Retinal pigment epithelial cell (primary cell): ENCODE results near the gene TNK1.

ENCODE experiments used
- DNase-seq: peaks from one replicate; pipeline ENCODE4 v3.0.0-alpha.2; 2010; ENCODE audit warnings: low read depth
- H3K4me3 ChIP-seq: 2 replicates; pipeline ENCODE4 v1.5.1; 2011; ENCODE audit warnings: mild to moderate bottlenecking, low read length, control low read depth, moderate library complexity
- CTCF ChIP-seq: conservative IDR thresholded peaks from 2 replicates; pipeline ENCODE4 v1.5.1; 2011; ENCODE audit warnings: low read depth, low read length, control low read depth, inconsistent platforms

The TNK1 gene

GRCh38 chr17:7341842-7342241, 39.0 kb upstream of the TNK1 start:
- no peak for DNase-seq
- TF ChIP-seq CTCF: no peak
- no peak overlapping the region for H3K4me3 ChIP-seq

DNA sequence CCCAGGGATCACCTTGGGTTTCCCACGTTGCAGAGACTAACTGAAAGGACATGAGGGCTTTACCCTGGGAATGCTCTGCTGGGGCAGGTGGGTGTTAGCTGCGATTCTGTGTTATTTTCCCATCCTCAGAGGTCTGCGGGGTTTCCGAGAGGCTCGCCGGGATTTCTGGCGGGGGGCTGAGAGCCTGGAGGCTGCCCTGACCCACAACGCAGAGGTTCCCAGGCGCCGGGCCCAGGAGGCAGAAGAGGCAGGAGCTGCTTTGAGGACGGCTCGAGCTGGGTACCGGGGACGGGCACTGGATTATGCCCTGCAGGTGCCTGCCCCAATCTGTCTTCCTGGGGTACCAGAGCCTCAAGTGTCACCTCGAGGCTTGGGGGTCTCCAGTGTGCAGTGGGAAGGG, 37.6 kb upstream of the TNK1 start:
- no peak overlapping the region for H3K4me3 ChIP-seq
- TF ChIP-seq CTCF: no peak
- no peak for DNase-seq

DNA sequence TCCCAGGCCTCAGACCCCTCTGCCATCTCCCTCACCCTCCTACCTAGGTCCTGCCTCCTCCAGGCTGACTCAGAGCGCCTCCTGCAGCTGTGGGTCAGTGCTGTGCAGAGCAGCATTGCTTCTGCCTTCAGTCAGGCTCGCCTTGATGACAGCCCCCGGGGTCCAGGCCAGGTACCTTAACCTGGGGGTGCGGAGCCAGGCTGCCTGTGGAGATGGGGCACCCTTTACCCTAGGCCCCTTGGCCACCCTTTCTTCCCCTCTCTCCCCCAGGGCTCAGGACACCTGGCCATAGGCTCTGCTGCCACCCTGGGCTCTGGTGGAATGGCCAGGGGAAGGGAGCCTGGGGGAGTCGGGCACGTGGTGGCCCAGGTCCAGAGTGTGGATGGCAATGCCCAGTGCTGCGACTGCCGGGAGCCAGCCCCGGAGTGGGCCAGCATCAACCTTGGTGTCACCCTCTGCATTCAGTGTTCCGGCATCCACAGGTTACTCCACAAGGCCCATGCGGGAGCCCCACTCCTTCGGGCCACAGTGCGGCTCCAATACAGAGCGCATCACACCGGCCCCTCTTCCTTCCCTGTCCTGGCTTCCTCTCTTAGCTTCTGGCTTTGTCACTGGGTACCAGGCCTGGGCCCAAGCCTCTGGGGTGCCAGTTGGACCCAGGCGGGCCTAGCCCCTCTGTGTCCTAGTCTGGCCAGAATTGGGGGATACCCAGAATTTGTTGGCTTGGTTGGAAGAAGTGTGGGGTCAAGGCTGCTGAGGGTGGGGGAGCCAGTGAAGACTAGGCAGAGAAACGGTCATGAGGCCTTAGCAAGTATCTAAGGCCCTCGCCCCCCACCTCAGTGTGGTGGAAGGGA, 33.9 kb upstream of the TNK1 start:
- DNase-seq: no peak
- no peak for TF ChIP-seq CTCF
- no peak overlapping the region for H3K4me3 ChIP-seq

DNA sequence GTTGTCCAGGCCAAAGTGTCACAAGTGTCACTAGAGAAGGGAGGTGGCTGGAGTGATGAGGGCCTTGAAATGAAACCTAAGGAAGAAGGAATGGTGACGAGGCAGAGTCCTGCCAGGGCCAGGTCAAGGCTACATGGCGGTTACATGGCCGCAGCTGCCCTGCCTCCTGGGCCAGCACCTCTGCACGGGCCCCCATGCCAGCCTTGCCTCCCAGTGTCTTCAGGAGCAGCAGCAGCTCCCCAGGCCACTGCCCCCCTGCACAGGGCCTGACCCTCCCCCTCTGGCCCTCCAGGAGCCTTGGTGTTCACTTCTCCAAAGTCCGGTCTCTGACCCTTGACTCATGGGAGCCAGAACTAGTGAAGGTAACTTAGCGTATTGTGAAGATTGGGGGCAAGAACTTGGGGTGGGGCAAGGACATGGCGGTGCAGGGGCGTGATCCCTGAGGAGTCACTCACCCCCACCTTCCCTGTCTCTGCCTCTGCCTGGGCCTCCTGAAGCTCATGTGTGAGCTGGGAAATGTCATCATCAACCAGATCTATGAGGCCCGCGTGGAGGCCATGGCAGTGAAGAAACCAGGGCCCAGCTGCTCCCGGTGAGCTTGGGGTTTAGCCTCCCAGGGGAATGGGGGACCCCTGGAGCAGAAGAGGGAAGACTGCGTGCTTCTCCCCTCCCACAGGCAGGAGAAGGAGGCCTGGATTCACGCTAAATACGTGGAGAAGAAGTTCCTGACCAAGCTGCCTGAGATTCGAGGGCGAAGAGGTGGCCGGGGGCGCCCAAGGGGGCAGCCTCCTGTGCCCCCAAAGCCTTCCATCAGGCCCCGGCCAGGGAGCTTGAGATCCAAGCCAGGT, 33.0 kb upstream of the TNK1 start:
- no peak for TF ChIP-seq CTCF
- no peak overlapping the region for H3K4me3 ChIP-seq
- no peak for DNase-seq

DNA sequence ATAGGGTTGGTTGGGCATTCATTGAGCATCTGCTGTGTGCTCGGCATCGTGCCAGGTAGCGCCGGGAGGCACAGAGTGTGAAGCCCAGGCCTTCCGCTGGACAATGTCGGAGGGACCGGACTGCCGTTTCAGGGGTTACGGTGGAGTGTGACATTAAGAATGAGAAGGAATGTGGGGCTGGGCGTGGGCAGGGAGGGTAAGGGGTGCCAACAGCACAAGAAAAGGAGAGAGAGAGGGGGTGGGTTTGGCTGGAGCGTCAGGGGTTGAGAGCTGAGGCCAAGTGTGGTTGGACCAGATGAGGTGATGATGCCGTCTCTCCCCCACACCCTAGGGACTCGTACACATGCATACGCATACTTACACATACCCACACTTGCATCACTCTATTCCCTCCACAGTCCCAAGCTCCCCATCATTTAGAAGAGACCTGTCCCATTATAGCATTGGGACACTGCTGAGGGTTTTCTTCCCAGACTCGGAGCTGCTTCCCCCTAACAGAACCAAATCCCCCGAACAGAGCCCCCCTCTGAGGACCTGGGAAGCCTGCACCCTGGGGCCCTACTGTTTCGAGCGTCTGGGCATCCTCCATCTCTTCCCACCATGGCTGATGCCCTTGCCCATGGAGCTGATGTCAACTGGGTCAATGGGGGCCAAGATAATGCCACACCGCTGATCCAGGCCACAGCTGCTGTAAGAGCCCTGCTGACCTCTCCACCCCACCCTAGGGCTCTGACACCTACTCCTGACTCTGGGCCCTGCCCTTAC, 32.2 kb upstream of the TNK1 start:
- TF ChIP-seq CTCF: no peak
- H3K4me3 ChIP-seq: no peak overlapping the region
- DNase-seq: no peak

- no peak for TF ChIP-seq CTCF
- peak; percentile 68 for DNase-seq
- peak within 1 kb of the TSS; percentile 74 for H3K4me3 ChIP-seq
These were observed 29.0 kb upstream of the TNK1 start, which contains the start of gene KCTD11 for GRCh38 chr17:7351665-7352502. TSS of gene KCTD11 (plus strand) at chr17:7352162.
